GM12878 (cell line): ENCODE data around the gene PI4KA. TPM values are rescaled to one million over a fixed set of nuclear protein-coding genes. Genes with fewer than 3 reads are reported as not detected.
"Not testable (repeated sequence)": the region's sequence is repeated elsewhere in the genome, so short reads cannot be mapped to it uniquely, and the experiment has no call there.

Experiments used
- ATAC-seq: fragments of 200-7000 bp; cut with Tn5 transposase; 3 replicates; pipeline ENCODE4 v1.9.1; 2020; ENCODE audit warnings: mild to moderate bottlenecking, moderate library complexity
- BruUV-seq: library from RNA; stranded (reverse); fragments of 400-500 nt; replicated peaks from 2 replicates; lab custom pipeline; 2021; lab: Mats Ljungman, UMichigan
- CTCF ChIA-PET: fragments of 300-600 bp; sonication (Branson Sonifier 250); formaldehyde crosslinking; extraction: SDS; loops from one replicate; lab custom pipeline; 2021; ENCODE audit warnings: inconsistent platforms; lab: Yijun Ruan, JAX
- POLR2A ChIA-PET: fragments of 350-600 bp; formaldehyde crosslinking; extraction: SDS; loops from one replicate; lab custom pipeline; 2021; ENCODE audit warnings: inconsistent platforms; lab: Charles Lee
- RAD21 ChIA-PET: fragments of 300-600 bp; sonication (Branson Sonifier 250); formaldehyde crosslinking; loops from one replicate; lab custom pipeline; 2023; ENCODE audit warnings: antibody characterized with exemption; ENCODE audit not compliant: unreplicated experiment; lab: Charles Lee
- SMC1A ChIA-PET: fragments of 300-600 bp; sonication (Branson Sonifier 250); formaldehyde crosslinking; loops from one replicate; lab custom pipeline; 2023; ENCODE audit not compliant: unreplicated experiment, uncharacterized antibody; lab: Charles Lee
- DNase-seq: peaks from one replicate; pipeline ENCODE4 v3.0.0-alpha.2; 2011; ENCODE audit warnings: low read depth, low spot score
- FAIRE-seq: peaks from 3 replicates; lab custom pipeline; 2011; peaks lifted over from hg19 to GRCh38; lab: Jason Lieb, UNC
- H2AFZ ChIP-seq: 2 replicates; pipeline ENCODE4 v1.6.0; 2011; ENCODE audit warnings: low read depth, low read length, control low read depth; ENCODE audit not compliant: control insufficient read depth
- H3K27ac ChIP-seq: 2 replicates; pipeline ENCODE4 v1.5.1; 2011; ENCODE audit warnings: control low read depth; ENCODE audit not compliant: control insufficient read depth, insufficient read depth
- H3K27me3 ChIP-seq, 2 experiments: replicated peaks in 1 of 2; 2 replicates each; pipeline versions ENCODE4 v1.6.0 to v1.6.1; 2011; ENCODE audit warnings: low read length in 1 of 2; ENCODE audit not compliant: control insufficient read depth in 2 of 2, insufficient read depth in 2 of 2
- H3K36me3 ChIP-seq, 2 experiments: 2 replicates each; pipeline ENCODE4 v1.5.1; 2011; ENCODE audit warnings: low read length in 1 of 2; ENCODE audit not compliant: control insufficient read depth in 2 of 2, insufficient read depth in 2 of 2
- H3K4me1 ChIP-seq: 2 replicates; pipeline ENCODE4 v1.6.1; 2011; ENCODE audit warnings: mild to moderate bottlenecking, low read length, moderate library complexity, mixed read lengths; ENCODE audit not compliant: control insufficient read depth, insufficient read depth
- H3K4me2 ChIP-seq: 2 replicates; pipeline ENCODE4 v1.6.0; 2011; ENCODE audit warnings: control low read depth; ENCODE audit not compliant: control insufficient read depth, insufficient read depth
- H3K4me3 ChIP-seq: fragments of 200-600 bp; sonication (generic); 2 replicates; pipeline ENCODE4 v1.5.1; 2016
- H3K79me2 ChIP-seq: 2 replicates; pipeline ENCODE4 v1.6.0; 2011; ENCODE audit warnings: low read length; ENCODE audit not compliant: control insufficient read depth, insufficient read depth
- H3K9ac ChIP-seq: 2 replicates; pipeline ENCODE4 v1.8.0; 2011; ENCODE audit warnings: low read length, control low read depth, mixed read lengths; ENCODE audit not compliant: control insufficient read depth, insufficient read depth
- H3K9me3 ChIP-seq: replicated peaks from 3 replicates; pipeline ENCODE4 v1.5.1; 2011; ENCODE audit warnings: mild to moderate bottlenecking, low read length; ENCODE audit not compliant: control insufficient read depth, insufficient read depth
- H4K20me1 ChIP-seq: 2 replicates; pipeline ENCODE4 v1.6.0; 2011; ENCODE audit not compliant: control insufficient read depth, insufficient read depth
- WGBS: methylation state at CpG from one replicate; pipeline ENCODE4 v1.1.6; 2016; ENCODE audit warnings: low lambda C conversion rate; ENCODE audit not compliant: insufficient replicate concordance, insufficient coverage; ENCODE audit errors: missing lambda C conversion rate; 5-methylcytosine and 5-hydroxymethylcytosine counted together
- in situ Hi-C: fragments of 300-500 bp; cut with MboI; formaldehyde crosslinking; loops from 9 replicates; pipeline ENCODE4 v1.14.3; 2018; ENCODE audit warnings: mixed read lengths
- intact Hi-C: fragments of 100-400 bp; cut with micrococcal nuclease; formaldehyde crosslinking; loops from one replicate; pipeline ENCODE4 v1.14.2; 2022; ENCODE audit not compliant: unreplicated experiment
- polyA plus RNA-seq, 11 experiments: library from polyadenylated mRNA; depleted of rRNA in 4 of 11; unstranded in 6 of 11; stranded (reverse) in 5 of 11; fragments of >200 nt; fragmentation: Nextera tagmentation in 4 of 11; fragmentation: Illumina TruSeq in 1 of 11; extraction: Ambion mirVana in 4 of 11; extraction: Trizol in 1 of 11; gene quantifications; 1 replicate in 1 of 11; 2 replicates in 10 of 11; pipeline versions ENCODE4 v1.2.1 to v1.2.3, GENCODE V29; 2011 to 2016; ENCODE audit warnings: inconsistent platforms in 2 of 11, missing spikeins in 2 of 11, low read depth in 1 of 11
- total RNA-seq, 4 experiments: library from RNA; depleted of rRNA in 3 of 4; stranded (reverse); fragments of >200 nt in 3 of 4; fragmentation: Illumina TruSeq in 1 of 4; extraction: Trizol in 1 of 4; gene quantifications; 2 replicates each; pipeline versions ENCODE4 v1.2.1 to v1.2.3, GENCODE V29; 2013 to 2021

The PI4KA gene
- total and polyA plus RNA-seq, 10 of the 15 experiments (the other 5 are each of a cell fraction or from before 2014, with no cell fraction given) = 4.2 to 78.4 (median 42.1) TPM

- H3K9me3 ChIP-seq, ATAC-seq, H3K4me1 ChIP-seq, FAIRE-seq, POLR2A ChIA-PET, DNase-seq, H3K27ac ChIP-seq, RAD21 ChIA-PET, H3K27me3 ChIP-seq, H3K4me2 ChIP-seq, H3K36me3 ChIP-seq, H4K20me1 ChIP-seq, H3K9ac ChIP-seq, SMC1A ChIA-PET, intact Hi-C loops, in situ Hi-C loops, CTCF ChIA-PET, H3K79me2 ChIP-seq, H3K4me3 ChIP-seq, BruUV-seq, H2AFZ ChIP-seq: not testable (repeated sequence)
- WGBS = 96% methylated on average over 10 of the region's 13 CpGs
Measured at GRCh38 chr22:20718727-20719126, 139.9 kb downstream of the PI4KA start.

DNA sequence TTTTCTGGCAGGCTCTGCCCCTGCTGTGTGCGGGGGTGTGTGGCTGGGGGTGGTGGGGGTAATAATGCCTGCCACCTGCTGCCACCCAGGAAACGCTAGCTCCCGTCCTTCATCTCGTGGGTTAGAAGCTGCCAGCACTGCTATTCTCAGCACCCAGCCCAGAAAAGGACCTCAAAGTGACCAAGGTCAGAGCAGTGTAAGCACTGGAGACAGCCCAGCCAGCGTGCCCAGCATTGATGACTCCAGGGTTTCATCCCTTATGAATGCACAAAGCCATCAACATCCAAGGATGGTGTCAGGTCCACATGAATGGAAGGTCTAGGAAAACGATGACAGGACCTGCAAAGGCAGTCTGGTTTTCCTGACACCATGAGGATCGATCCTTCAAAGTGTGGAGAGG is 140.6 kb downstream of the PI4KA start:
- peak; percentile 28; the same call in 2 of the 3 replicates for ATAC-seq
- CTCF ChIA-PET, H2AFZ ChIP-seq, H3K4me3 ChIP-seq, H3K27ac ChIP-seq, intact Hi-C loops, H3K27me3 ChIP-seq, H3K79me2 ChIP-seq, H3K36me3 ChIP-seq, H3K9ac ChIP-seq, DNase-seq, POLR2A ChIA-PET, H3K4me2 ChIP-seq, H4K20me1 ChIP-seq, BruUV-seq, in situ Hi-C loops, H3K4me1 ChIP-seq, H3K9me3 ChIP-seq, RAD21 ChIA-PET, FAIRE-seq, SMC1A ChIA-PET: not testable (repeated sequence)
- 73% methylated on average over 4 of the region's 7 CpGs for WGBS

DNA sequence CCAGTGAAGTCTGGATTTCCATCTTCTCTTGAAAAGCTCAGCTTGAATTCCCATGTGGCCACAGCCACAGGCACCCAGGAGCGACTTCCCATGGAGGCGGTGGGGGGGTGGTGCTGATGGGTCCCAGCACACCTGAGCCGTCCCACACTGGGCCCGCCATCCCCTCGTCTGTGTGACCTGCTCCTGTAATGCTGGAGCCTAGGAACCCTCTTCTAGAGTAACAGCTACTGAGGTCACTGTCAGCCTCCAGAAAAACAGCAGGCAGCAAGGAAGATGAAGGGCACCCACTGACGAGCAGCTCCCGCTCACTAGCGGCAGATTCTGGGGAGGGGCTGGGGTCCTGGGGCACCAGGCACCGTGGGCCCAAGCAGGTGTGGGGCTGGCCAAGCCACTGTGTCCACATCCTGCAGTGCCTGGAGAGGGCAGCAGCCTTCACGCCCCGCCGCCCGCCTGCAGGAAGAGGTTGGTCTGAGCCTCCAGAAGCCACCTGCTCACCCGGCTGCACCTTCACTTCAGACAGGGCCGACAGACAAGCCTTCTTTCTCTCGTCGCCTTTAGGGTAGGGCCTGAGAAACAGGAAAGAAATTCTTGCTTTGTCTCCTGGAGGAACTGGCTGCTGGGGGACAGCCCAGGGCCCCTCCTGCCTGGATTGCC is 141.3 kb downstream of the PI4KA start:
- POLR2A ChIA-PET = not testable (repeated sequence)

GRCh38 chr22:20713116-20713515 is 145.5 kb downstream of the PI4KA start:
- POLR2A ChIA-PET, in situ Hi-C loops, H3K9ac ChIP-seq, BruUV-seq, intact Hi-C loops, H4K20me1 ChIP-seq, FAIRE-seq, DNase-seq, RAD21 ChIA-PET, H2AFZ ChIP-seq, ATAC-seq, CTCF ChIA-PET, H3K4me3 ChIP-seq, H3K79me2 ChIP-seq, H3K9me3 ChIP-seq, H3K27ac ChIP-seq, H3K4me2 ChIP-seq, H3K27me3 ChIP-seq, H3K4me1 ChIP-seq, SMC1A ChIA-PET, H3K36me3 ChIP-seq: not testable (repeated sequence)
- WGBS = 97% methylated on average over 13 of the region's 13 CpGs

More for the DNA sequence above, 141.3 kb downstream of the PI4KA start:
- DNase-seq, H3K4me3 ChIP-seq, H3K36me3 ChIP-seq, H3K27ac ChIP-seq, H2AFZ ChIP-seq, CTCF ChIA-PET, H3K9ac ChIP-seq, RAD21 ChIA-PET, H3K79me2 ChIP-seq, H3K4me2 ChIP-seq, BruUV-seq, H4K20me1 ChIP-seq, H3K9me3 ChIP-seq, in situ Hi-C loops, FAIRE-seq, H3K27me3 ChIP-seq, intact Hi-C loops, H3K4me1 ChIP-seq, SMC1A ChIA-PET: not testable (repeated sequence)
- WGBS = 44% methylated on average over 16 of the region's 17 CpGs
- peak; percentile 97 for ATAC-seq
